IPS-20b (cell line): ENCODE data around the gene MCIDAS.
A peak's percentile ranks its signal among the peaks of the same experiment; 100 is the strongest.

Source experiments
- H3K27ac ChIP-seq: one replicate; pipeline ENCODE4 v1.5.1; 2013; ENCODE audit warnings: low read length
- H3K27me3 ChIP-seq: 2 replicates; pipeline ENCODE4 v1.6.1; 2013; ENCODE audit warnings: mild to moderate bottlenecking, low read length, inconsistent platforms; ENCODE audit not compliant: insufficient read depth
- H3K36me3 ChIP-seq: 2 replicates; pipeline ENCODE4 v1.6.1; 2013; ENCODE audit warnings: low read depth, mild to moderate bottlenecking, inconsistent platforms, low read length, moderate library complexity; ENCODE audit not compliant: insufficient read depth
- H3K4me1 ChIP-seq: 2 replicates; pipeline ENCODE4 v1.6.1; 2013; ENCODE audit warnings: mild to moderate bottlenecking, control low read depth, inconsistent platforms, low read length, moderate library complexity; ENCODE audit not compliant: insufficient read depth
- H3K4me3 ChIP-seq: 2 replicates; pipeline ENCODE4 v1.5.1; 2013; ENCODE audit warnings: mild to moderate bottlenecking, low read length, inconsistent platforms
- H3K9ac ChIP-seq: 2 replicates; pipeline ENCODE4 v1.6.1; 2013; ENCODE audit warnings: low read depth, mild to moderate bottlenecking, inconsistent platforms, low read length, moderate library complexity
- H3K9me3 ChIP-seq: 2 replicates; pipeline ENCODE4 v1.6.1; 2013; ENCODE audit warnings: mild to moderate bottlenecking, low read depth, low read length, inconsistent platforms; ENCODE audit not compliant: insufficient read depth

MCIDAS gene

DNA sequence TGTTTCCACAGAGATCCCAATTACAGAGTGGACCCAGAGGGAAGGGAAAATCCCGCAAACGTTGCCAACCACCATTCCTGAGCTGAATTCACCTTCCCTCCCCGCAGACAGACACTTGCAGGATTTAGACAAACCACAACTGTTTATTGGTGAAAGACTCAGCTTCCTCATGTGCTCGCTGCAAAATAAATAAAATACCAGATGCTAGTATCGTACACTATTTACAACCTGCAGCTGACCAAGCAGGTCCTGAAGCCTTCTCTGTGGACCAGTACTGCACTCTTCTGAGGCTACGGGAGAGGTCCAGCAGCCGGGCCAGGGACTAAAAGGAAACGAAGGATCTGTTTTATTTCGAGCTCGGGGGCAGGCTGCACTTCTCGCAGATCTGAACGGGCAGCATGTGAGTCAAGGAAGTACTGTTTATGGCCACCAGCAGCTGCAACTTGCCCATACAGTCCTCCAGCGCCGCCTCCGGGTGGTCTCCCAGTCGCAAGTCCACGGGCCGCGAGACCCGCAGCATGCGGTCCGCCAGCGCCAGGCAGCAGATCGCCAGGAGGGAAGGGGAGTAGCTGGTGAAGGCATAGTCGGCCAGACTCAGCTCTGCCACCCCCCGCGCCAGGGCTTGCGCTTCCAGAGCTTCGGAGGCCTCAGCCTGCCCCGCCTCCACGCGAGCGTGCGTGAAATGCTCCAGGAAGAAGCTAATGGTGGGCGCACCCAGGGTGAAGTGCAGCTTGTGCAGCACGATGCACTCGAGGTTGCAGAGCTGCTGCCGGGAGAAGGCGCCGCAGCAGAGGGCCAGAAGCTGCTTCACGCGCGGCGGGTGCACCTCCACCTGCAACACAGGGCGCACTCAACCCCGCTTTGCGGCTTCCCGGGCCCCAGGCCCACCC is 4.2 kb upstream of the MCIDAS start:
- H3K4me1 ChIP-seq = peaks cover 7% of the 10 kb centered on the region
- no peaks in the 10 kb centered on the region for H3K36me3 ChIP-seq
- peaks cover 14% of the 10 kb centered on the region; the same call in 1 of the 2 replicates for H3K9me3 ChIP-seq
- no peak overlapping the region for H3K9ac ChIP-seq
- H3K4me3 ChIP-seq = no peak overlapping the region
- peaks cover 100% of the 10 kb centered on the region for H3K27me3 ChIP-seq
- H3K27ac ChIP-seq = no peak overlapping the region

DNA sequence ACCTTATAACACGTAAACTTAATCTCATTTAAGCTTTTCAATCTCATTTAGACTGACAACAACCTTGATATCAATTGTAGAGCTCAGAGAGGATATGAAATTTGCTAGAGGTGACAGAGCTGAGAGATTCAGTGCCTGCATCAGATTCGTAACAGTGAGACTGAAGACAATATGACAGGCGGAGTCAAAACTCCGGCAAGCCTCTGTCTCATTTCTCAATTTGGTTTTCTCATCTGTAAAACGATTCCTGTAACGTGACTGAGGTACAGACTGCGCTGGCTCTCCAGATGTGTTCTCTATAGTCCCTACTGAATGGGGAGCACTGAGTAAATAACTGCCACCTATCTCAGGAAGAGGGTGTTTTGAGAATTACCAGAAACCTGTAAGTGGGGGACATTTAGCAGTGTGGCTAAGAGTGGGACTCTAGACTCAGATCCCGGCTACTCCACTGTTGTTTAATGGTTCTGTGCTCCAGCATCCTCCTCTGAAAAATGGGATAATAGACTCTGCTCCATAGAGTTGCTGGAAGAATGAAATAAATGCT is 3.0 kb upstream of the MCIDAS start:
- Histone ChIP-seq H3K9ac (no peak overlapping the region), H3K27me3 (peaks cover 100% of the 10 kb centered on the region), H3K9me3 (peaks cover 16% of the 10 kb centered on the region; the same call in 1 of the 2 replicates), H3K4me1 (peaks cover 7% of the 10 kb centered on the region), H3K4me3 (no peak overlapping the region), H3K36me3 (no peaks in the 10 kb centered on the region), H3K27ac (no peak overlapping the region)

DNA sequence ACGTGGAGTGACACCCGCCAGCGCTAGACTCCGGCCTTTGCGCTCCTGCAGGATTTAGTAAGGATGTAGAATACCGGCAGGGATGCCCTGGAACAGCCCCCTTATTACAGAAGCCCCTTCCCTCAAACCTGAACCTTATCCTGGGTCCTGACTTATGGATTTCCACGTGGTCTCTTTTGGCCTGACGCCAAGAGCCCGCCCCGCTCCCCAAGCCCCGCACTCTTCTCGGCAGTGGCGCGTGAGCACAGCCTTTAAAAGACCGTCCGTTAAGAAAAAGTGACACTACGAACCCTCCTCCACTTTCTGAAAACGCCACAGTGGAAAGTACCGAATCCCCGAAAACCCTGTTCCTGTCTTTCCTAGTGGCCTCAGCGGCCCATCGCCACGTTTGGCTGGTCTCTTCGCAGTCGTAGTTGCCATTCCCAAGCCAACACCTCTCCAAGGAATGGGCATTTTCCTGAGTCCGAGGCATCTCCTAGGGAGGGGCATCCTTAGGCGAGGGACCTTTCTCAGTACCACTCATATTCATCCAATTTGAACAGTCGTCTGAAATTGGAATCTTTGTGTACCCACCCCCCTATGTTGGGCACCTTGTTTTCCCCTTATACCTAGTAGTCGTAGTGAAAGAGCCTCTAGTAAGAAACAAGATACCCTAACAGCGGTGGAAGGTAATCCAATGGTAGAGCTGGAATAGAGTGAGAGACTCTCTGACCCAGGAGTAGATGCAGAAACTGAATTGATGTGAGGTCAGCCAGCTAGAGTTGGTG is 732 bp upstream of the MCIDAS start:
- Histone ChIP-seq H3K27me3 (peaks cover 100% of the 10 kb centered on the region), H3K36me3 (no peaks in the 10 kb centered on the region), H3K27ac (no peak overlapping the region), H3K4me3 (peak overlapping the region; percentile 63), H3K9me3 (peaks cover 17% of the 10 kb centered on the region; the same call in 1 of the 2 replicates), H3K9ac (no peak overlapping the region), H3K4me1 (peaks cover 3% of the 10 kb centered on the region; the same call in 1 of the 2 replicates)

DNA sequence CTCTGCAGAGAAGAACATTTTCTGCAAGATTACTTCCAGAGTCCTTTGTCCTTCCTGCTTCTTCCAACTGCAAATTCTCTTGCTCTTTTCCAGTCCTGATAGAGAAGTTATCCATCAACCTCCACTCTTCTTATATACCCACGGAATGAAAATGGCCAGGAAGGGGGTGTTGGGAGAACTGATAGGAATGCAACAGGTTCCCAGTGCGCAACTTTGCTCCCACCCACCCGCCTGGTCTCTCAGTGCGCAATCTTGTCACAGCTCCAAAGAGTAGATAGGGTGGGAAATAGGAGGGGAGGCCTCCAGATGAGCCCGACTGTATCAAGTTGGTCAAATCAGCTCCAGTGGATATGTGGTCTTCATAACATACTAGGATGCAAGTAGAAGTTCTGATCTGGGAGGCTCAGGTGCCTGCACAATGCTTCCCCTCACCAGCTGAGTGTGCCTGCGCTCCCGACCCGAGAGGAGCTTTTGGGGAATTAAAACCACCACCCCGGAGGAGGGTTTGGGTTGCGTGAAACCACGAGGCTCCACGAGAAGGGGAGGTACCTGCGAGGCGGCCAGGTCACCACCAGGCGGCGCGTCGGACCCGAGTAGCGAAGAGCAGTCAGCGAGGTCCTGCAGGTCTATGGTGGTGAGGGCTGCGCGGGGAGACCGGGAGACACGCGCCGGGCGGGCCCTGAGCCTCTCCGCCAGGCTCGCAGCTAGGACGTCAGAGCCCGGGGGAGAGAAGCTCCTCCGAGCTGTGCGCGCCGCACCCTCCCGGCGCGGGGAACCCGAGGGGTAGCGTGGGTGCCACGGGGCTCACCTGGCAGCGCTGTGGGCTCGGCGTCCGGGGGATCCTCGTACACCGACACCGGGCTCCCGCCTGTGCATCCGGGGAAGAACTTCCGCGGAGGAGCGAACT is 835 bp downstream of the MCIDAS start:
- Histone ChIP-seq H3K27me3 (peaks cover 100% of the 10 kb centered on the region), H3K9me3 (peaks cover 22% of the 10 kb centered on the region; the same call in 1 of the 2 replicates), H3K4me1 (no peaks in the 10 kb centered on the region; the same call in 1 of the 2 replicates), H3K27ac (no peak overlapping the region), H3K4me3 (peak overlapping the region; percentile 63), H3K9ac (no peak overlapping the region), H3K36me3 (no peaks in the 10 kb centered on the region)

DNA sequence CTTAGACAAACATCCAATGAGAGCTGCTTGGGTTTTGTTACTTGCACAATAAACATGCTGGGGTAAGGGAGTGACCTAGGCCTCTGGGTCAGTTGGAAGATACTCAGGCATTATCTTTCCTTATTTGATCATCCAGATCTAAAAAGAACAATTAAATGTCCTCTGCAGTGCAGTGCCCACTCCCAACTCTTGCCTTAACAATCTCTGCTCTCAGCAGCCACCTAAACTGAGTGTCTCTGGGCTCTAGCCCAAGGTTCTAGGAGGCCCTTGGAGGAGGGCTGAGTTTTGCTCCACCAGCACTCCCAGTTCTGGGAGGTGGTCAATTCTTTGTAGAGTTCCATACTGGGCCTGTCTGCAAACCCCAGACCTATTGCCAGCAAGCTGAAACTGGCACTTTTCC is 1.8 kb downstream of the MCIDAS start:
- Histone ChIP-seq H3K9ac (no peak overlapping the region), H3K4me3 (no peak overlapping the region), H3K27me3 (peaks cover 100% of the 10 kb centered on the region), H3K36me3 (no peaks in the 10 kb centered on the region), H3K27ac (no peak overlapping the region), H3K9me3 (peaks cover 14% of the 10 kb centered on the region; the same call in 1 of the 2 replicates), H3K4me1 (peaks cover 3% of the 10 kb centered on the region)

DNA sequence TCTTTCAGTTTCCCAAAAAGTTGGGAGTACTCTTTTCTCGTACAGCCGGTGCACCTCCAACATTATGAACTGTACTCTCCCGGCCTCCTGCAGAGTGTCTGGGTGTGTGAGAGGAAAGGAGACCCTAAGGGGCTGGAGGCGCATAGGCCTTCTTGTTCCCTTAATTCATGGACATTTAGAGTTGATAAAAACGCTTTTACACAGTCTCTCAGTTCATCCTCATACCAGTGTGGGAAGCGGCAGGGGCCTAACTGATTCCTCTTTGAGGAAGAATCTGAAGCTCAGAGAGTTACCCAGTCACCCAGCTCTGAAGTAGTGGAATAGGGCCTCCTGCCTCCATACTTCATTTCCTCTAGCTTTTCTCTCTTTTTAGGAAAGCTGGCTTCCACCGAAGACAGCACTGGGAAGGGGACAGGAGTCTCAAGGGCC is 3.3 kb downstream of the MCIDAS start:
- H3K9ac ChIP-seq = no peak overlapping the region
- H3K4me3 ChIP-seq = peak overlapping the region; percentile 32; the same call in 1 of the 2 replicates
- peaks cover 14% of the 10 kb centered on the region; the same call in 1 of the 2 replicates for H3K9me3 ChIP-seq
- peaks cover 100% of the 10 kb centered on the region for H3K27me3 ChIP-seq
- H3K36me3 ChIP-seq = no peaks in the 10 kb centered on the region
- peaks cover 3% of the 10 kb centered on the region for H3K4me1 ChIP-seq
- no peak overlapping the region for H3K27ac ChIP-seq

DNA sequence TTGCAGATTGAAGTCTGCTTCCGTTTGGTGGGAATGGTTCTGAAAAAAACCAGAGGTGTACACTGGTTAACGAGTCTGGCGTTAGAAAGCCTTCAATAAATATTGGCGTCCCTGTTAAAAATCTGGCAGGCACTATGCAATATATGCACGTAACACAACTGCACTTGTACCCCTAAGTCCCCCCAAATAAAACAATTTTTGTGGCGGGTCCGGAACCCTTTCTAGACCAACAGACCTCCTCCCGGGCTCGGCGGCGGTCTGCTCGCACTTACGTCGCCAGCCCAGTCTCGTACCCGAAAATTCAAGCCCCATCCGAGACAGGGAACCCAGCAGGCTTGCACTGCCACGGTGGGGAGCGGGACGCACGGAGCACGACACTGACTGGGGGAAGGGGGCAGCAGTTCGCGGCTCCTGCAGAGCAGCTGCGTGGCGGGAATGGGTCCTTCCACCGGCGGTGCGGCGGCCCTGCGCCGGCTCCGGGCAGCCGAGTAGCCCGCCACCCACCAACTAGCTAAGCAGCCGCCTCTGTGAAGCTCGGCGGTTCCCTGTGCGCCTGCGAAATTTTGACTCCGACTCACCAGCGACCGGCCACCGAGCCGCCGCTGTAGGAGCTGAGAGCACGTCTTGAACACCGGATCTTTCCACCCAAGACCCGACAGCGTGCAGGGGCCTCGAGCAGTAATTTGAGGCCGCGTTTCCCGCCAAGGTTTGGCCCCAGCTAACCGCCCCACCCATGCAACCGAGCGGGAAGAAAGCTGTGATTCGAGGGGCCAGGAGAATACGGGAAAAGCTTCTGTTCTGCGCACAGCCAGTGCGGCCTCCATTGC is 3.9 kb downstream of the MCIDAS start:
- Histone ChIP-seq H3K27ac (no peak overlapping the region), H3K36me3 (no peaks in the 10 kb centered on the region), H3K4me3 (peak overlapping the region; percentile 32; the same call in 1 of the 2 replicates), H3K27me3 (peaks cover 100% of the 10 kb centered on the region), H3K9ac (no peak overlapping the region), H3K9me3 (peaks cover 13% of the 10 kb centered on the region; the same call in 1 of the 2 replicates), H3K4me1 (peaks cover 3% of the 10 kb centered on the region)

DNA sequence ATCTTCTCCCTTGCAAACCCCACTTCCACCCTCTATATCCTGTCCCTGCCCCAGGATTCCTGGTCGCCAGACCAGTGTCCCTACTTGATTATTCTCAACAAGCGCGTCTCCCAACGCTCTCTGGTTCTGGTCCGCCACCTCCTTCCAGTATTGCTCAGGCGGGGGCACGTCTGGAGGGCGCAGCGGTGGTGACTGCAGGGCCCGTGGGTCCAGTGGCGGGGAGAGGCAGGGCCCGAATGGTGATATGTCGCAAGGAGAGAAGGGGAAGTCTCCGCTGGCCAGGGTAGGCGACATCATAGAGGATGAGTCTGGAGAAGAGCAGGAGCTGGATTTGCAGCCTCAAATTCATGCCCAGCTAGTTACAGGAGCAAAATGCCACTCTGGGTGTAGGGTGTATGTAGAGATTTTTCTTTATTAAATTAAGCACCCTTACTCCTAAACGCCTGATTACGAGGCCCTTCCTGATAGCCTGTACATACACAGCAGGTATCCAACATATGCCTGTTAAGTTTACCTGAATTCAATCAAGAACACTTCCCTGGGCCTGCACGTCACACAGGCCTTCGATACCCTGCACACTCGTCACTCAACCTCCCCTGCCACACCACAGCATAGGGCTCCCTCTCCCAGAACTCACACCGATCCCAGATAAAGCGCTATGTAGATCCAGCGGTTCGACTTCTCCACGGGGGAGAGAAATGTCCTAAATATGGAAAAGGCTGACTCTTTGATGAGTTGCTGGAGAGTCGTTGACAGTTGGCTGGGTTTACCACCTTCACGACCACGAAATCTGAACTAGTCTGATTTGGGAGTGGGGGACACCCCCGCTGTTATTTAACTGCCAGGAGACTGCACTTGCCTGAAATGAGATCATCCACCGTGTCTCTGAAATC is 4.8 kb downstream of the MCIDAS start:
- Histone ChIP-seq H3K4me1 (peaks cover 3% of the 10 kb centered on the region; the same call in 1 of the 2 replicates), H3K27ac (no peak overlapping the region), H3K9me3 (peaks cover 8% of the 10 kb centered on the region; the same call in 1 of the 2 replicates), H3K36me3 (no peaks in the 10 kb centered on the region), H3K27me3 (peaks cover 98% of the 10 kb centered on the region), H3K9ac (no peak overlapping the region), H3K4me3 (peak overlapping the region; percentile 32; the same call in 1 of the 2 replicates)

DNA sequence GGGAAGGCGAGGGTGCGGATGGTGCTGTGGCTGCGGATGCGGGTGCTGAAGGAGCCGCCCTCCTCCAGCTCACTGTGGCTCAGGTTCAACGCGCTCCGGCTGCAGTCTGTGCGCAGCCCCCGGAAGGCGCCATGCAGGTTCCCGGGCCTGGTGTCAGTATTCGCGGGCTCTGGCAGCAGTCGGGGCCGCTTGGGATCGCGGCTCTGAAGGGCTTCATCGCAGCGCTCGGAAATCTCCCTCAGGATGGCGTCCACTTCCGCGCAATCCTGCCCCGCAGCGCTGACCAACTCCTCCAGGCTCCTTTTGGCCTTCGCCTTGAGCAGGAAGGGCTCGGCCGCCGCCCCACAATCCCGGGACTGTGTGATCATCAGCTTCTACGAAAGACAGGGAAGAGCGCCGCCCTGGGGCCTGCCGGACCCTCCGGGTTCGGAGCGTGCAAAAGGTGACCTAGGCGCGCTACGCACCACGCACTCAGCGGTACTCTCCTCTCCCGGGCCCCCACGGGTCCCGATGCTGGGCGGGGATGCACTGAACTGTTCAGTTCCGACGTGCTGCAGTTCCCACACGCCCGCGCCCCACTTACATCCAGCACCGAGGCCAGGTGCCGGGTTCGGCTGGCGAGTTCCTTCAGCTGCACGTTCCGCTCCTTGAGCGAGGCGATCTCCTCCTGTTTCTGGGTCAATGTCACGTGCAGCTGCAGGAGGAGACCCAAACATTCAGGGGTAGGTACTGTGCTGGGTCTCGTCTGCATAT is 6.5 kb downstream of the MCIDAS start:
- H3K36me3 ChIP-seq = no peaks in the 10 kb centered on the region
- H3K4me3 ChIP-seq = peak overlapping the region; percentile 68
- peaks cover 3% of the 10 kb centered on the region; the same call in 1 of the 2 replicates for H3K4me1 ChIP-seq
- no peak overlapping the region; the same call in 1 of the 2 replicates for H3K9ac ChIP-seq
- H3K27me3 ChIP-seq = peaks cover 86% of the 10 kb centered on the region
- peaks cover 6% of the 10 kb centered on the region; the same call in 1 of the 2 replicates for H3K9me3 ChIP-seq
- no peak overlapping the region for H3K27ac ChIP-seq
